ENCODE measurements around the gene BCAS3. TPM values are rescaled to one million over a fixed set of nuclear protein-coding genes. Genes with fewer than 3 reads are reported as not detected.

Gene BCAS3
- total RNA-seq, 6 experiments from 2014 or later, result 9.2 to 22.1 (median 14.2) TPM

GRCh38 chr17:61387511-61388305 is 710.1 kb downstream of the BCAS3 start:
- no peaks in the 10 kb centered on the region for H3K36me3 ChIP-seq
- H3K4me3 ChIP-seq, result no peak overlapping the region
- intact Hi-C loops (cut with DNase I), result no loop called here
- no peak for DNase-seq
- no peaks in the 10 kb centered on the region for H3K4me1 ChIP-seq
- no CpG with 5 or more reads among the region's 11 CpGs for WGBS (ENCODE audit: insufficient coverage, low coverage, low lambda C conversion rate, missing lambda C conversion rate)
- TF ChIP-seq CTCF (IDR thresholded peaks at IDR 0.05), result no peak
- TF ChIP-seq POLR2A (IDR thresholded peaks at IDR 0.05), result no peak
- no peak for ATAC-seq
- H3K27ac ChIP-seq, result no peak overlapping the region
- H3K9me3 ChIP-seq, result no peaks in the 10 kb centered on the region
- H3K27me3 ChIP-seq, result no peaks in the 10 kb centered on the region

GRCh38 chr17:61388561-61389356 is 711.1 kb downstream of the BCAS3 start:
- Histone ChIP-seq H3K36me3 (no peaks in the 10 kb centered on the region), H3K27me3 (no peaks in the 10 kb centered on the region), H3K4me1 (no peaks in the 10 kb centered on the region), H3K27ac (no peak overlapping the region), H3K9me3 (no peaks in the 10 kb centered on the region), H3K4me3 (no peak overlapping the region)
- ATAC-seq (no peak), DNase-seq (no peak)
- intact Hi-C loops (cut with DNase I), result no loop called here
- TF ChIP-seq POLR2A (IDR thresholded peaks at IDR 0.05), result no peak
- TF ChIP-seq CTCF (IDR thresholded peaks at IDR 0.05), result no peak
- WGBS (ENCODE audit: insufficient coverage, low coverage, low lambda C conversion rate, missing lambda C conversion rate), result 82% methylated on average over 11 of the region's 21 CpGs

- intact Hi-C loops (cut with DNase I), result loop anchor here in 1 of 2 donors (10.0 kb wide), 1 partner anchor 395 kb away; no protein-coding TSS in a partner anchor
- DNase-seq (no peak), ATAC-seq (peak; percentile 48 to 71 (median 64))
- 37% methylated on average over 2 of the region's 25 CpGs for WGBS (ENCODE audit: insufficient coverage, low coverage, low lambda C conversion rate, missing lambda C conversion rate)
- no peak overlapping the region for H3K27ac ChIP-seq
- no peak overlapping the region for H3K4me3 ChIP-seq
- H3K36me3 ChIP-seq, result no peaks in the 10 kb centered on the region
- no peaks in the 10 kb centered on the region for H3K9me3 ChIP-seq
- no peaks in the 10 kb centered on the region for H3K4me1 ChIP-seq
- TF ChIP-seq POLR2A (IDR thresholded peaks at IDR 0.05) (no peak), CTCF (IDR thresholded peaks at IDR 0.05) (peak; percentile 63 to 86 (median 76))
- H3K27me3 ChIP-seq, result no peaks in the 10 kb centered on the region
Observed at GRCh38 chr17:61389670-61390478, 712.2 kb downstream of the BCAS3 start.

- no peaks in the 10 kb centered on the region for H3K4me1 ChIP-seq
- no peak overlapping the region for H3K27ac ChIP-seq
- no peak for DNase-seq
- H3K27me3 ChIP-seq, result peaks cover 0 to under 1% of the 10 kb centered on the region in 2 donors
- no CpG with 5 or more reads among the region's 11 CpGs for WGBS (ENCODE audit: insufficient coverage, low coverage, low lambda C conversion rate, missing lambda C conversion rate)
- TF ChIP-seq CTCF (IDR thresholded peaks at IDR 0.05), result no peak
- no peak for TF ChIP-seq POLR2A (IDR thresholded peaks at IDR 0.05)
- ATAC-seq, result no peak
- H3K9me3 ChIP-seq, result no peaks in the 10 kb centered on the region
- H3K4me3 ChIP-seq, result no peak overlapping the region
- no peaks in the 10 kb centered on the region for H3K36me3 ChIP-seq
- intact Hi-C loops (cut with DNase I), result loop anchor here in 1 of 2 donors (10.0 kb wide), 1 partner anchor 396 kb away; no protein-coding TSS in a partner anchor
Observed at GRCh38 chr17:61390479-61390791, 712.8 kb downstream of the BCAS3 start.
